ENCODE measurements around the gene CYP2A7. TPM values are rescaled to one million over a fixed set of nuclear protein-coding genes. Genes with fewer than 3 reads are reported as not detected.
A peak's percentile ranks its signal among the peaks of the same experiment; 100 is the strongest.

Gene CYP2A7
- total and polyA plus RNA-seq, 2 of the 8 experiments (the other 6 are each of a cell fraction or from before 2014, with no cell fraction given) = 0.23 TPM; not detected in 1

DNA sequence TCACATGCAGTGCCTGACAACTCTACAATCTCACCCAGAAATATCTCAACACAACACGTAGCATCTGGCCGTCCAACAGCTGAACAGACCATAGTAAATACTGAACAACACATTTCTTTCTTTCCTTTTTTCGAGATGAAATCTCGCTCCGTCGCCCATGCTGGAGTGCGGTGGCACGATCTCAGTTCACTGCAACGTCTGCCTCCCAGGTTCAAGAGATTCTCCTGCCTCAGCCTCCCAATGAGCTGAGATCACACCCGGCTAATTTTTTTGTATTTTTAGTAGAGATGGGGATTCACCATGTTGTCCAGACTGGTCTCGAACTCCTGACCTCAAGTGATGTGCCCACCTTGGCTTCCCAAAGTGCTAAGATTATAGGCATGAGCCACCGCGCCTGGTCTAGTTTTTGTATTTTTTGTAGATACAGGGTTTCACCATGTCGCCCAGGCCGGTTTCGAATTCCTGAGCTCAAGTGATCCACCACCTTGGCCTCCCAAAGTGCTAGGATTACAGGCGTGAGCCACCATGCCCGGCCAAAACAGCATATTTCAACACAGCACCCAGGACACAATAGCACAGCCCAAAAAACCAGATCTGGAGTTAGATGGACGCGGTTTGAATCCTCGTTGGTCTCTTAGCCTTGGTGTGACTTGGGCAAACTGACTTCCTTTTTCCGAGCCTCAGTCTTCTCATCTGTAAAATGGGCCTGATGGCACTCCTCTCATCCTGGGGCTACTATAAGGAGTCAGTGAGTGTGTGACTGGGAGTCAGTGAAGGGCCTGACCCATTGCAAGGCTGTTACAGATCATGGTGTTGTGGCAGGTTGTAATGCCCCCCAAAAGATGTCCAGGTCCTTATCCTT, 54.4 kb downstream of the CYP2A7 start:
- H3K4me3 ChIP-seq (ENCODE audit: extremely low read depth in 1 of 4, insufficient read depth in 2 of 4, low read depth in 3 of 4, low read length in 4 of 4) = no peak overlapping the region
- H3K14ac ChIP-seq (ENCODE audit: insufficient read length) = no peak overlapping the region
- no peak overlapping the region for H4K5ac ChIP-seq (ENCODE audit: insufficient read length, low read depth, low read length)
- H3K36me3 ChIP-seq (ENCODE audit: control insufficient read depth in 2 of 4, insufficient read depth in 4 of 4, low read length in 3 of 4) = no peaks in the 10 kb centered on the region; a peak in 2 of 8 replicates
- peak overlapping the region; percentile 95 for H2AK5ac ChIP-seq (ENCODE audit: low read depth, low read length)
- H3K18ac ChIP-seq (ENCODE audit: extremely low read depth, low read length) = no peak overlapping the region
- peak overlapping the region; percentile 97; the same call in 1 of the 2 replicates for H2BK12ac ChIP-seq (ENCODE audit: low read depth, low read length)
- no peak for FAIRE-seq
- H2BK5ac ChIP-seq (ENCODE audit: low read depth, low read length) = 0 out of 2 replicates have a peak overlapping the region, but pooled peaks have one; percentile 68
- H3K9ac ChIP-seq (replicated peaks in 1 of 4; ENCODE audit: extremely low read depth in 1 of 4, low read depth in 3 of 4, low read length in 3 of 4) = no peak overlapping the region
- H2BK15ac ChIP-seq (ENCODE audit: low read length) = peak overlapping the region; percentile 48; the same call in 1 of the 2 replicates
- peaks cover 2% of the 10 kb centered on the region; the same call in 1 of the 2 replicates for H3K23me2 ChIP-seq (ENCODE audit: low read depth, low read length)
- H3K79me2 ChIP-seq (ENCODE audit: control insufficient read depth in 1 of 2, insufficient read depth in 2 of 2, low read length in 2 of 2) = no peaks in the 10 kb centered on the region
- H3K9me3 ChIP-seq (ENCODE audit: insufficient read depth in 2 of 2, low read depth in 1 of 2, low read length in 1 of 2) = no peaks in the 10 kb centered on the region
- H3K79me1 ChIP-seq (ENCODE audit: low read depth, low read length) = no peaks in the 10 kb centered on the region; the same call in 1 of the 2 replicates
- CTCF ChIA-PET (ENCODE audit: partially characterized antibody) = interaction anchor here (0.6 to 1.6 kb wide), 2 partner anchors 8 to 417 kb away, joined by 3 to 6 read pairs; no protein-coding TSS in a partner anchor
- no peak overlapping the region for H3K4ac ChIP-seq (replicated peaks; ENCODE audit: insufficient read length, low read depth, low read length)
- no peak overlapping the region for H2AFZ ChIP-seq (ENCODE audit: low read length)
- H2BK120ac ChIP-seq (replicated peaks; ENCODE audit: low read depth, low read length) = no peak overlapping the region
- no peak overlapping the region for H4K8ac ChIP-seq (ENCODE audit: extremely low read depth, insufficient read depth, low read length)
- H4K20me1 ChIP-seq (replicated peaks in 1 of 2; ENCODE audit: control insufficient read depth in 1 of 2, insufficient read depth in 2 of 2, low read length in 2 of 2) = no peaks in the 10 kb centered on the region
- H2BK20ac ChIP-seq (ENCODE audit: low read length) = peak overlapping the region; percentile 34; the same call in 1 of the 2 replicates
- DNase-seq (ENCODE audit: low read depth in 1 of 2, low spot score in 2 of 2) = no peak
- POLR2A ChIA-PET (ENCODE audit: partially characterized antibody) = interaction anchor here (0.8 to 1.0 kb wide), 2 partner anchors 29 to 125 kb away, joined by 4 read pairs; no protein-coding TSS in a partner anchor
- no peaks in the 10 kb centered on the region for H3K27me3 ChIP-seq (replicated peaks in 1 of 4; ENCODE audit: control insufficient read depth in 3 of 4, extremely low read depth in 1 of 4, insufficient read depth in 3 of 4, low read length in 3 of 4)
- H3K4me1 ChIP-seq (replicated peaks in 1 of 4; ENCODE audit: control insufficient read depth in 3 of 4, insufficient read depth in 4 of 4, low read length in 3 of 4) = no peaks in the 10 kb centered on the region; a peak in 1 of 7 replicates
- H3K23ac ChIP-seq (ENCODE audit: insufficient read length) = no peak overlapping the region
- H3K56ac ChIP-seq (replicated peaks; ENCODE audit: insufficient read length, low read depth, low read length) = no peak overlapping the region
- TF ChIP-seq KDM1A (IDR thresholded peaks at IDR 0.05; ENCODE audit: borderline replicate concordance, low read length) (peak; percentile 78; the same call in 1 of the 2 replicates), GABPA (IDR thresholded peaks at IDR 0.05; ENCODE audit: borderline replicate concordance, insufficient read depth, low read length) (no peak)
- no peak overlapping the region for H3K4me2 ChIP-seq (ENCODE audit: insufficient read depth in 1 of 2, low read depth in 2 of 2, low read length in 2 of 2)
- 92% methylated on average over 22 of the region's 22 CpGs; no CpG with 5 or more reads in 1 of the 2 experiments for WGBS, 2 experiments (ENCODE audit: extremely low coverage in 1 of 2, insufficient coverage in 1 of 2, insufficient read length in 1 of 2, insufficient replicate concordance in 2 of 2, low coverage in 1 of 2, low lambda C conversion rate in 2 of 2, missing lambda C conversion rate in 1 of 2)
- no peak overlapping the region for H4K91ac ChIP-seq (replicated peaks; ENCODE audit: insufficient read length, low read length)
- H3K27ac ChIP-seq (ENCODE audit: low read depth, low read length) = no peak overlapping the region
